Heart right ventricle (tissue), 16 donors: ENCODE results near the gene PRR14. TPM values are rescaled to one million over a fixed set of nuclear protein-coding genes. Genes with fewer than 3 reads are reported as not detected.

ENCODE experiments used
- ATAC-seq, 8 donors: fragments of 200-7000 bp; cut with Tn5 transposase; one replicate each; pipeline ENCODE4 v1.9.1; 2020; ENCODE audit warnings: mild to moderate bottlenecking in 8 of 8, moderate library complexity in 8 of 8, moderate number of reproducible peaks in 1 of 8
- DNase-seq, 2 donors: peaks; one replicate each; pipeline ENCODE4 v3.0.0-alpha.2; 2020
- H3K27ac ChIP-seq, 10 donors: fragments of 200-600 bp; sonication (generic) in 2 of 10; one replicate each; pipeline versions ENCODE4 v1.5.0 to v1.8.0; 2020 to 2022; ENCODE audit warnings: mild to moderate bottlenecking in 3 of 10
- H3K27me3 ChIP-seq, 7 donors: fragments of 200-600 bp; one replicate each; pipeline ENCODE4 v1.8.0; 2021 to 2022; ENCODE audit warnings: mild to moderate bottlenecking in 2 of 7
- H3K36me3 ChIP-seq, 9 donors: fragments of 200-600 bp; sonication (generic) in 1 of 9; one replicate each; pipeline versions ENCODE4 v1.5.0 to v1.8.0; 2020 to 2022; ENCODE audit warnings: mild to moderate bottlenecking in 2 of 9
- H3K4me1 ChIP-seq, 9 donors: fragments of 200-600 bp; sonication (generic) in 1 of 9; one replicate each; pipeline versions ENCODE4 v1.5.0 to v1.8.0; 2020 to 2022; ENCODE audit warnings: mild to moderate bottlenecking in 4 of 9
- H3K4me3 ChIP-seq, 10 donors: fragments of 200-600 bp; sonication (generic) in 2 of 10; one replicate each; pipeline versions ENCODE4 v1.5.0 to v1.8.0; 2020 to 2022; ENCODE audit warnings: mild to moderate bottlenecking in 7 of 10, moderate library complexity in 2 of 10
- H3K9me3 ChIP-seq, 11 donors: fragments of 200-600 bp in 10 of 11; sonication (generic) in 2 of 11; one replicate each; pipeline versions ENCODE4 v1.5.0 to v1.8.0; 2013 to 2022; ENCODE audit warnings: mild to moderate bottlenecking in 2 of 11, control low read depth in 1 of 11, moderate library complexity in 1 of 11
- CTCF ChIP-seq, 9 donors: fragments of 200-600 bp; sonication (generic) in 2 of 9; IDR thresholded peaks; one replicate each; pipeline versions ENCODE4 v1.5.0 to v1.8.0; 2021 to 2022; ENCODE audit warnings: antibody characterized with exemption in 9 of 9, mild to moderate bottlenecking in 5 of 9, moderate library complexity in 1 of 9
- WGBS, 2 donors: extraction: QIAGEN DNeasy Blood & Tissue Kit; methylation state at CpG; one replicate each; pipeline ENCODE4 v1.1.7; 2013; ENCODE audit warnings: inconsistent platforms in 1 of 2; 5-methylcytosine and 5-hydroxymethylcytosine counted together
- intact Hi-C, 10 donors: fragments of 100-400 bp; cut with DNase I; formaldehyde crosslinking; loops; one replicate each; pipeline versions ENCODE4 v1.11.1 to v1.14.2; 2022
- polyA plus RNA-seq, 2 donors: library from polyadenylated mRNA; stranded (reverse); fragments of 200-250 nt; gene quantifications; one replicate each; pipeline ENCODE4 v1.2.3, GENCODE V29; 2013
- total RNA-seq, 10 donors: library from RNA; stranded (reverse); fragmentation: NEBNext Ultra II Directional in 3 of 10; extraction: Animal tissue kit (Norgen Biotek cat#: 25700) in 3 of 10; gene quantifications; one replicate each; pipeline versions ENCODE4 v1.2.1 to v1.2.4, GENCODE V29; 2021 to 2023
- donor health status: Arrhythmogenic right ventricular cardiomyopathy.
- donor health status: ischemic (EF 13 %, LVEDD 7.1; RV severe dilation, severe dysfunction).
- donor health status: healthy with polysubstance abuse.
- donor health status: DM: no; HTN: yes; CAD: no.
- donor health status: DM: no; HTN: no; CAD: no.
- donor health status: ischemic (EF 25% LVEDD 6.9; RV normal size, moderate dysfunction).
- donor health status: ischemic (EF 25% LVEDD 5.7; RV mildly dilated, moderate dysfunction).
- donor health status: healthy.
- donor health status: DM: yes; HTN: yes; CAD: no.
- donor health status: Ischemic cardiomyopathy.
- donor health status: ischemic (EF 35%, LVEDD 5.7; RV mildly dilated, moderate dysfunction).
- donor health status: nonischemic (EF 11% LVEDD 7.7; RV severe dilation, severe dysfunction).
- donor health status: DM: yes; HTN: yes; CAD: no.
- donor health status: PGD.
- donor health status: ischemic (EF 29% LVEDD 5.4; RV normal size, mild dysfunction).
- donor health status: nonischemic (EF 23%, LVEDD 6.1; RV moderate dilation, normal function).

The PRR14 gene
- total and polyA plus RNA-seq, 12 donors: 9.9 to 58.1 (median 17.8) TPM

- Histone ChIP-seq H3K4me1 (peaks cover 16 to 41% (median 38%) of the 10 kb centered on the region in 9 donors), H3K27me3 (no peaks in the 10 kb centered on the region), H3K9me3 (no peaks in the 10 kb centered on the region), H3K4me3 (no peak overlapping the region), H3K27ac (peak overlapping the region in 1 of 10 donors; percentile 78), H3K36me3 (peaks cover 0 to 52% (median 21%) of the 10 kb centered on the region in 9 donors)
- intact Hi-C loops: loop anchor here in 2 of 10 donors (10.0 kb wide), 3 partner anchors 131 to 841 kb away; partner anchors contain the start of genes PAGR1 (in 1 of the 2), PPP4C (in 1 of the 2), PRRT2 (in 1 of the 2) and ZNF768 (in 1 of the 2)
- no peak for DNase-seq
- no peak for TF ChIP-seq CTCF (IDR thresholded peaks at IDR 0.05)
- ATAC-seq: no peak
- 91 to 97% methylated on average over 12 of the region's 12 CpGs for WGBS, 2 donors
Measured at GRCh38 chr16:30655815-30656347, 5.1 kb downstream of the PRR14 start.

DNA sequence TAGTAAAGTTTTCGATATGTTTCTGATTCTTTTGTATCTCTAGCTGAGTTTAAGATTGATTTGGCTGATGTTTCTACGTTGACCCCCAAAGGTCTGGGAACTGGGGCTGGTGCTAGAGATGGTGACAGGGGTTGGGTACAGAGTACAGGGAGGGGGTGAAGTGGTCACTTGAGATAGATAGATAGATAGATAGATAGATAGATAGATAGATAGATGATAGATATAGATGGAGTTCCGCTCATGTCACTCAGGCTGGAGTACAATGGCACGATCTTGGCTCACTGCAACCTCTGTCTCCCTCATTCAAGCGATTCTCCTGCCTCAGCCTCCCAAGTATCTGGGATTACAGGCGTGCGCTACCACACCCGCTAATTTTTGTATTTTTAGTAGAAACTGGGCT is 5.6 kb downstream of the PRR14 start:
- 96 to 98% methylated on average over 8 of the region's 8 CpGs for WGBS, 2 donors
- Histone ChIP-seq H3K4me3 (no peak overlapping the region), H3K4me1 (peaks cover 19 to 46% (median 41%) of the 10 kb centered on the region in 9 donors), H3K27me3 (no peaks in the 10 kb centered on the region), H3K27ac (peak overlapping the region in 5 of 10 donors; percentile 78 to 99 (median 89)), H3K9me3 (no peaks in the 10 kb centered on the region), H3K36me3 (peaks cover 0 to 57% (median 25%) of the 10 kb centered on the region in 9 donors)
- no peak for TF ChIP-seq CTCF (IDR thresholded peaks at IDR 0.05)
- DNase-seq (no peak), ATAC-seq (no peak)
- intact Hi-C loops: loop anchor here in 2 of 10 donors (10.0 kb wide), 3 partner anchors 132 to 842 kb away; partner anchors contain the start of genes PAGR1 (in 1 of the 2), PPP4C (in 1 of the 2), PRRT2 (in 1 of the 2) and ZNF768 (in 1 of the 2)

GRCh38 chr16:30656974-30657865 is 6.5 kb downstream of the PRR14 start:
- intact Hi-C loops: loop anchor here in 2 of 10 donors (10.0 kb wide), 3 partner anchors 132 to 842 kb away; partner anchors contain the start of genes PAGR1 (in 1 of the 2), PPP4C (in 1 of the 2), PRRT2 (in 1 of the 2) and ZNF768 (in 1 of the 2)
- ATAC-seq: no peak
- H3K9me3 ChIP-seq: no peaks in the 10 kb centered on the region
- no peaks in the 10 kb centered on the region for H3K27me3 ChIP-seq
- TF ChIP-seq CTCF (IDR thresholded peaks at IDR 0.05): no peak
- WGBS, 2 donors: 34 to 36% methylated on average over 32 of the region's 32 CpGs
- peak overlapping the region in 9 of 10 donors; percentile 34 to 91 (median 57) for H3K4me3 ChIP-seq
- peaks cover 0 to 66% (median 31%) of the 10 kb centered on the region in 9 donors for H3K36me3 ChIP-seq
- DNase-seq: no peak
- H3K4me1 ChIP-seq: peaks cover 15 to 46% (median 43%) of the 10 kb centered on the region in 9 donors
- H3K27ac ChIP-seq: peak overlapping the region; percentile 55 to 99 (median 86)
